Neuronal stem cell (in vitro differentiated cells): ENCODE results near the gene GEMIN5.

Experiments used
- DNase-seq: peaks from one replicate; pipeline ENCODE4 v3.0.0-alpha.2; 2013; ENCODE audit warnings: low spot score
- H2AFZ ChIP-seq: one replicate; pipeline ENCODE4 v1.6.1; 2013; ENCODE audit warnings: mild to moderate bottlenecking, low read length, inconsistent platforms
- H2AK5ac ChIP-seq: 2 replicates; pipeline ENCODE4 v1.6.1; 2013; ENCODE audit warnings: low read depth, mild to moderate bottlenecking, inconsistent platforms, low read length, moderate library complexity, mixed read lengths
- H2BK120ac ChIP-seq: 2 replicates; pipeline ENCODE4 v1.6.1; 2013; ENCODE audit warnings: low read depth, mild to moderate bottlenecking, inconsistent platforms, low read length, moderate library complexity, mixed read lengths
- H2BK12ac ChIP-seq: one replicate; pipeline ENCODE4 v1.6.1; 2013; ENCODE audit warnings: low read length, inconsistent platforms
- H2BK15ac ChIP-seq: 2 replicates; pipeline ENCODE4 v1.6.1; 2013; ENCODE audit warnings: mild to moderate bottlenecking, low read length, inconsistent platforms, mixed read lengths
- H2BK5ac ChIP-seq: one replicate; pipeline ENCODE4 v1.6.1; 2013; ENCODE audit warnings: inconsistent platforms, mild to moderate bottlenecking, low read length, moderate library complexity
- H3K14ac ChIP-seq: one replicate; pipeline ENCODE4 v1.6.1; 2013; ENCODE audit warnings: low read length, inconsistent platforms
- H3K18ac ChIP-seq: 2 replicates; pipeline ENCODE4 v1.6.1; 2013; ENCODE audit warnings: low read length, inconsistent platforms
- H3K23ac ChIP-seq: 2 replicates; pipeline ENCODE4 v1.6.1; 2013; ENCODE audit warnings: low read depth, mild to moderate bottlenecking, mixed read lengths, low read length, inconsistent platforms; ENCODE audit not compliant: poor library complexity
- H3K27ac ChIP-seq: replicated peaks from 3 replicates; pipeline ENCODE4 v1.5.1; 2013; ENCODE audit warnings: low read length, inconsistent platforms
- H3K27me3 ChIP-seq, 3 experiments: 2 replicates each; pipeline ENCODE4 v1.6.1; 2013; ENCODE audit warnings: low read length in 3 of 3, mild to moderate bottlenecking in 2 of 3, inconsistent platforms in 1 of 3, low read depth in 1 of 3, mixed read lengths in 1 of 3, moderate library complexity in 1 of 3; ENCODE audit not compliant: control insufficient read depth in 3 of 3, insufficient read depth in 3 of 3
- H3K36me3 ChIP-seq, 2 donors: replicated peaks in 1 of 2; 2 replicates each; pipeline ENCODE4 v1.6.1; 2013; ENCODE audit warnings: low read length in 2 of 2; ENCODE audit not compliant: control insufficient read depth in 2 of 2, insufficient read depth in 2 of 2
- H3K4ac ChIP-seq: 2 replicates; pipeline ENCODE4 v1.6.1; 2013; ENCODE audit warnings: inconsistent platforms, mild to moderate bottlenecking, low read length, moderate library complexity
- H3K4me1 ChIP-seq, 2 donors: 1 replicate in 1 of 2; 2 replicates in 1 of 2; pipeline ENCODE4 v1.6.1; 2013; ENCODE audit warnings: low read length in 2 of 2, low read depth in 1 of 2; ENCODE audit not compliant: control insufficient read depth in 2 of 2, insufficient read depth in 1 of 2
- H3K4me2 ChIP-seq: one replicate; pipeline ENCODE4 v1.6.1; 2013; ENCODE audit warnings: mild to moderate bottlenecking, low read length, inconsistent platforms; ENCODE audit not compliant: insufficient read depth, poor library complexity, severe bottlenecking
- H3K4me3 ChIP-seq, 2 donors: 2 replicates each; pipeline ENCODE4 v1.5.1; 2013; ENCODE audit warnings: low read length in 2 of 2, mild to moderate bottlenecking in 2 of 2, inconsistent platforms in 1 of 2, moderate library complexity in 1 of 2
- H3K79me1 ChIP-seq: one replicate; pipeline ENCODE4 v1.6.1; 2013; ENCODE audit warnings: low read depth, mild to moderate bottlenecking, inconsistent platforms, low read length, moderate library complexity
- H3K9ac ChIP-seq: one replicate; pipeline ENCODE4 v1.6.1; 2013; ENCODE audit warnings: mild to moderate bottlenecking, low read depth, low read length, inconsistent platforms; ENCODE audit not compliant: poor library complexity
- H3K9me3 ChIP-seq, 2 donors: replicated peaks in 1 of 2; 2 replicates each; pipeline versions ENCODE3 to v1.6.1; 2013; ENCODE audit warnings: low read length in 2 of 2, mild to moderate bottlenecking in 2 of 2, inconsistent platforms in 1 of 2, low read depth in 1 of 2, mixed read lengths in 1 of 2, moderate library complexity in 1 of 2; ENCODE audit not compliant: control insufficient read depth in 2 of 2, insufficient read depth in 1 of 2
- H4K8ac ChIP-seq: one replicate; pipeline ENCODE4 v1.6.1; 2013; ENCODE audit warnings: low read depth, mild to moderate bottlenecking, inconsistent platforms, low read length, moderate library complexity
- H4K91ac ChIP-seq: one replicate; pipeline ENCODE4 v1.6.1; 2013; ENCODE audit warnings: low read length, low read depth, mild to moderate bottlenecking, inconsistent platforms; ENCODE audit not compliant: poor library complexity
- WGBS, 2 donors: extraction: QIAGEN DNeasy Blood & Tissue Kit; methylation state at CpG; one replicate each; pipeline ENCODE4 v1.1.7; 2013; ENCODE audit warnings: missing lambda C conversion rate in 2 of 2, mixed read lengths in 1 of 2; ENCODE audit not compliant: insufficient read length in 2 of 2, insufficient replicate concordance in 1 of 2; ENCODE audit errors: extremely low coverage in 2 of 2; 5-methylcytosine and 5-hydroxymethylcytosine counted together

GEMIN5 gene

DNA sequence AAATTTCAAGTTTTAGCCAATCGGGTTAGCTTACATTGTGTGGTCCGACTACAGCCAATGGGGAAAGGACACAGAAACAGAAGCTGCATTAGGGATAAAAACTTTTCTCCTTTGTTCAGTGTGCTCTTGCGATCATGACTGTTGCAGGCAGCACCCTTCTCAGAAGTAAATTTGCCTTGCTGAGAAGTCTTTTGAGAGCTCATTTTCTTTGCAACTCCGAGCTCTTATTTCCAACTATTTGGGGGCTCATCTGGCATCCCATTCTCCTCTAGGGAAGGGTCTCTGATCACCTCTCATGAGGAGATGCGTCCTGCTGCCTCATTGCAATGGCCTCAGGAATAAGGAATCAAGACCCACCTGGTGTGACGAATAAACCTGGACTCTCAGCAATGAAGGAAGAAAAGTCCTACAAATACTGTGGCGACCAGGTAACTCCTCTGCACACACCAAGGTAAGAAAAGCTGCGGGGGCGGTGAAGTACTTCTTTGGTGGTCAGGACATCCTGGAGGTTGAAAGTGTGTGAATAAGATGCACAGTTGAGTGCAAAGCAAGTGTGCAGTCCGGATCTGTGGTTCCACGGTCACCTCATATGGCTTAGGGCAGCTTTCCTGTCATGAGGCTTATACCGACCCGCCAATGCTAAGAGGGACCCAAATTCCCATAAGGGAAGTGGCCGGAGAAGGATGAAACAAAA lies 59.2 kb downstream of the GEMIN5 start:
- Histone ChIP-seq H3K14ac (no peak overlapping the region), H2BK15ac (no peak overlapping the region), H3K23ac (no peak overlapping the region), H3K36me3 (peaks cover 10 to 51% of the 10 kb centered on the region in 2 donors), H2AFZ (no peak overlapping the region), H4K8ac (no peak overlapping the region), H3K9me3 (peaks cover 6 to 30% of the 10 kb centered on the region in 2 donors), H2BK12ac (no peak overlapping the region), H3K27me3 (no peaks in the 10 kb centered on the region), H3K4me2 (no peak overlapping the region), H3K27ac (no peak overlapping the region), H3K18ac (no peak overlapping the region), H2BK5ac (no peak overlapping the region), H3K79me1 (no peaks in the 10 kb centered on the region), H2BK120ac (no peak overlapping the region), H3K4me1 (no peaks in the 10 kb centered on the region), H4K91ac (no peak overlapping the region), H2AK5ac (no peak overlapping the region), H3K9ac (no peak overlapping the region), H3K4ac (peak overlapping the region; percentile 19), H3K4me3 (no peak overlapping the region)
- no CpG with 5 or more reads among the region's 14 CpGs for WGBS, 2 donors
- no peak for DNase-seq

GRCh38 chr5:154873791-154874331 lies 64.2 kb downstream of the GEMIN5 start:
- Histone ChIP-seq H3K4ac (no peak overlapping the region), H3K27ac (no peak overlapping the region), H3K23ac (no peak overlapping the region), H3K79me1 (no peaks in the 10 kb centered on the region), H3K9ac (no peak overlapping the region), H2AFZ (no peak overlapping the region), H3K18ac (no peak overlapping the region), H4K91ac (no peak overlapping the region), H3K9me3 (peaks cover 2 to 20% of the 10 kb centered on the region in 2 donors), H2AK5ac (no peak overlapping the region), H2BK120ac (no peak overlapping the region), H3K4me2 (no peak overlapping the region), H2BK15ac (no peak overlapping the region), H3K27me3 (no peaks in the 10 kb centered on the region), H2BK12ac (no peak overlapping the region), H2BK5ac (no peak overlapping the region), H3K4me3 (no peak overlapping the region), H3K4me1 (no peaks in the 10 kb centered on the region), H3K36me3 (peaks cover 24 to 80% of the 10 kb centered on the region in 2 donors), H3K14ac (no peak overlapping the region), H4K8ac (no peak overlapping the region)
- DNase-seq = no peak
- WGBS, 2 donors = no CpG with 5 or more reads among the region's 5 CpGs

- no peak overlapping the region for H3K4ac ChIP-seq
- no peak overlapping the region for H2AK5ac ChIP-seq
- no peak overlapping the region for H4K91ac ChIP-seq
- no peak overlapping the region for H2BK12ac ChIP-seq
- WGBS, 2 donors = no CpG with 5 or more reads among the region's 4 CpGs
- H3K9me3 ChIP-seq = peaks cover 0 to 4% of the 10 kb centered on the region in 2 donors
- no peaks in the 10 kb centered on the region for H3K4me1 ChIP-seq
- no peak overlapping the region for H3K23ac ChIP-seq
- no peak overlapping the region for H3K27ac ChIP-seq
- H2BK120ac ChIP-seq = no peak overlapping the region
- no peak overlapping the region for H2BK15ac ChIP-seq
- no peak overlapping the region for H2BK5ac ChIP-seq
- H3K79me1 ChIP-seq = peaks cover 2% of the 10 kb centered on the region
- H3K4me2 ChIP-seq = no peak overlapping the region
- no peak for DNase-seq
- no peak overlapping the region for H3K18ac ChIP-seq
- no peaks in the 10 kb centered on the region for H3K27me3 ChIP-seq
- H4K8ac ChIP-seq = no peak overlapping the region
- no peak overlapping the region for H3K14ac ChIP-seq
- no peak overlapping the region for H3K9ac ChIP-seq
- H3K36me3 ChIP-seq = peaks cover 26 to 85% of the 10 kb centered on the region in 2 donors
- H3K4me3 ChIP-seq = no peak overlapping the region
- H2AFZ ChIP-seq = no peak overlapping the region
Observed at GRCh38 chr5:154871734-154872133, 66.3 kb downstream of the GEMIN5 start.

DNA sequence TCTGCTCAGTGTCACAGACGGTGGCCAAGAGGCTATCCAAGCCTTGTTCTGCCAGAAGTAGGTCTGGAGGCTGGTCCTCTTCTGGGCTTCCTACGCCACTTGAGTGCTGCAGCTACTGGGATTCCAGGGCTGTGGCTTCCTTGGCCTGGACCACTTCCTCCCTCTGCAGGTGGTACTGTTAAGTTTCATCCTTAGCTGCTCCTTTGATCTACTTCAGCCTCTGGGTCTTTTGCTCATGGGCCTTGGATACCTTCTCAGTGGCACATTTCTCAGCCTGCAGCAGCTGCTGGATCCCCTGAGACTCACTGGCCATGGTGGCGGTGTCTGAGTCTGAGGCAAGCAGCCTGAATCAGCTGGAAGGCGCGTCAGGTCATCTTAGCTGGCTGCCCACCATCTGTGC lies 69.3 kb downstream of the GEMIN5 start:
- H2BK5ac ChIP-seq = no peak overlapping the region
- H3K4me1 ChIP-seq = no peaks in the 10 kb centered on the region
- no peaks in the 10 kb centered on the region for H3K27me3 ChIP-seq
- no peak overlapping the region for H3K27ac ChIP-seq
- no peak overlapping the region for H2AK5ac ChIP-seq
- peak overlapping the region; percentile 75 for H3K23ac ChIP-seq
- no peak overlapping the region for H2AFZ ChIP-seq
- H4K91ac ChIP-seq = no peak overlapping the region
- no CpG with 5 or more reads among the region's 5 CpGs for WGBS, 2 donors
- no peak overlapping the region for H4K8ac ChIP-seq
- peaks cover 3% of the 10 kb centered on the region for H3K79me1 ChIP-seq
- H3K36me3 ChIP-seq = peaks cover 28 to 84% of the 10 kb centered on the region in 2 donors
- no peak overlapping the region for H3K18ac ChIP-seq
- no peak overlapping the region for H2BK12ac ChIP-seq
- H2BK120ac ChIP-seq = no peak overlapping the region
- no peaks in the 10 kb centered on the region for H3K9me3 ChIP-seq
- H3K14ac ChIP-seq = no peak overlapping the region
- no peak overlapping the region for H2BK15ac ChIP-seq
- H3K9ac ChIP-seq = no peak overlapping the region
- no peak for DNase-seq
- no peak overlapping the region for H3K4me3 ChIP-seq
- H3K4me2 ChIP-seq = no peak overlapping the region
- H3K4ac ChIP-seq = no peak overlapping the region
